Measurements from ENCODE around the gene AURKA. TPM values are rescaled to one million over a fixed set of nuclear protein-coding genes. Genes with fewer than 3 reads are reported as not detected.
A peak's percentile ranks its signal among the peaks of the same experiment; 100 is the strongest.
"Not testable (repeated sequence)": the region's sequence is repeated elsewhere in the genome, so short reads cannot be mapped to it uniquely, and the experiment has no call there.

AURKA gene
- total RNA-seq, 2 experiments from 2014 or later, result 97.5 to 100 TPM

DNA sequence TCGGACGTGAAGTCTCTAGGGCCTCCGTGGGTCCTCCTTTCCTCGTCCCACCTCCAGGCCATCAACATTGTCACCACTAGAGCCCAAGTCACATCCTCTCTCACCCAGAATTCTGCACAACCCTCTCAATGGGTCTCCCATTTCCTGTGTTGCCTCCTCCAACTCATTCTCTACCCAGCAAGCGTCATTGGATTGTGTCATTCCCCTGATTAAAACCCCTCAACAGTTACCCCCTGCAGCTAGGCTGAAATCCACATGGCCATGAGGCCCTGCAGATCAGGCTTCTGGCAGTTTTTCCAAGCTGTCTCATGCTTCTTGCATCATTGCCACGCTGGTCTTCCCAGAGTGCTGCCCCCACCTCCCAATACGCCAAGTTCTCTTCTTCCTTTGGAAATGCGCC lies 46.1 kb downstream of the AURKA start:
- ChIA-PET POLR2A (no interaction called here), CTCF (interaction anchor here (1.5 kb wide), 1 partner anchor 12 kb away, joined by 3 read pairs; no protein-coding TSS in a partner anchor)
- Mint-ChIP-seq H3K4me3 (no peak overlapping the region), H3K4me1 (ENCODE audit: low read depth) (peaks cover 9% of the 10 kb centered on the region), H3K27me3 (peaks cover 47% of the 10 kb centered on the region), H3K27ac (no peak overlapping the region), H3K36me3 (ENCODE audit: low read depth) (no peaks in the 10 kb centered on the region), H3K9me3 (no peaks in the 10 kb centered on the region)
- DNase-seq (no peak), ATAC-seq (no peak)
- intact Hi-C loops (cut with micrococcal nuclease), result no loop called here
- TF ChIP-seq, protein P1, sequence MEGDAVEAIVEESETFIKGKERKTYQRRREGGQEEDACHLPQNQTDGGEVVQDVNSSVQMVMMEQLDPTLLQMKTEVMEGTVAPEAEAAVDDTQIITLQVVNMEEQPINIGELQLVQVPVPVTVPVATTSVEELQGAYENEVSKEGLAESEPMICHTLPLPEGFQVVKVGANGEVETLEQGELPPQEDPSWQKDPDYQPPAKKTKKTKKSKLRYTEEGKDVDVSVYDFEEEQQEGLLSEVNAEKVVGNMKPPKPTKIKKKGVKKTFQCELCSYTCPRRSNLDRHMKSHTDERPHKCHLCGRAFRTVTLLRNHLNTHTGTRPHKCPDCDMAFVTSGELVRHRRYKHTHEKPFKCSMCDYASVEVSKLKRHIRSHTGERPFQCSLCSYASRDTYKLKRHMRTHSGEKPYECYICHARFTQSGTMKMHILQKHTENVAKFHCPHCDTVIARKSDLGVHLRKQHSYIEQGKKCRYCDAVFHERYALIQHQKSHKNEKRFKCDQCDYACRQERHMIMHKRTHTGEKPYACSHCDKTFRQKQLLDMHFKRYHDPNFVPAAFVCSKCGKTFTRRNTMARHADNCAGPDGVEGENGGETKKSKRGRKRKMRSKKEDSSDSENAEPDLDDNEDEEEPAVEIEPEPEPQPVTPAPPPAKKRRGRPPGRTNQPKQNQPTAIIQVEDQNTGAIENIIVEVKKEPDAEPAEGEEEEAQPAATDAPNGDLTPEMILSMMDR (IDR thresholded peaks at IDR 0.05), result no peak

DNA sequence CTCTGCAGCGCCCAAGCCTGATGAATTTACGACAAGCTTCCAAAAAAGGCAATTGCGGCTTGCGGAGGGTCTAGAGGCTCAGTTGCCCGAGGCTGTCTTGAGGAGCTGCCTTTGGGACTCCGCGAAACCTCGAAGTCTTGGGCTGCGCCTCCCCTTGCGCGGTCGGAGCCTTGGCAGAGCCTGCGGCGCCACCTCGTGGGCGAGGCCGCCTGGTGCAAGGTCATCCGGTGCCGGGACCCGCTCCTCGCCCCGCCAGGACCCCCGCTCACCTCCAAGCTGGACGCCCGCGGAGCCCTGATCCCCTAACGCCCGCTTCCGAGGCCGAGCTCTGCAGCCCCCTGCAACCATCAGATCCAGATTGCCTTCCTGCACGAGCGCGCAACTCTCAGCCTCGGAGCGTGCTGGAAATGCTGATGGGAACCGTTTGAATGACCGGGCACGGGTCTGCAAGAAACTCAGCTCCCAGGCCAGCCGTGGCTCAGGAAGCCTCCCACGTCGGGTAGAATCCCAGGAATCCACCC lies 48.1 kb downstream of the AURKA start:
- peak; percentile 71 for DNase-seq
- POLR2A ChIA-PET, result no interaction called here
- CTCF ChIA-PET, result interaction anchor here (0.6 to 3.5 kb wide), 14 partner anchors 9 to 206 kb away, joined by 3 to 22 read pairs (median 4); partner anchors contain the start of genes FAM210B and MC3R
- intact Hi-C loops (cut with micrococcal nuclease), result loop anchor here (5.0 kb wide), 1 partner anchor 97 kb away; the partner anchor contains the start of gene MC3R
- Mint-ChIP-seq H3K4me3 (no peak overlapping the region), H3K9me3 (no peaks in the 10 kb centered on the region), H3K36me3 (ENCODE audit: low read depth) (no peaks in the 10 kb centered on the region), H3K27ac (no peak overlapping the region), H3K27me3 (peaks cover 61% of the 10 kb centered on the region), H3K4me1 (ENCODE audit: low read depth) (peaks cover 9% of the 10 kb centered on the region)
- TF ChIP-seq, protein P1 (IDR thresholded peaks at IDR 0.05), result peak; percentile 71
- peak; percentile 90 for ATAC-seq

DNA sequence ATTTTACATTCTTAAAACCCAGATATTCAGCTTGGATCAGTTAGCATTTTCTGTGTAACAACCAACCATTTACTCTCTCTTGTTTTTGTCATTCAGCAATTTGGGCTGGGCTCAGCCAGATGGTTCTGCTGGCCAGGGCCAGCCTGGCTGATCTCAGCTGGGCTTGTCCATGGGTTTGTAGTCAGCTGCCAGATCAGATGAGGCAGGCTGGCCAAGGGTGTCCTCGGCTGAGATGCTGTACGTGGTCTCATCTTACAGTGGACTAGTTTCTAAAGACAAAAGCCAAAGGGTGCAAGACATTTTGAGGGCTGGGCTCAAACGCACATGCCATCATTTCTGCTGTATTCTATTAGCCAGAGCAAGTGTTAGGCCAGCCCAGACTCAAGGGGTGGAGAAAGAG lies 49.2 kb downstream of the AURKA start:
- ChIA-PET POLR2A (interaction anchor here (0.5 kb wide), 1 partner anchor 1428 kb away, joined by 4 read pairs; no protein-coding TSS in a partner anchor), CTCF (interaction anchor here (1.0 to 3.5 kb wide), 5 partner anchors 15 to 208 kb away, joined by 3 to 22 read pairs (median 12); partner anchors contain the start of genes FAM210B and MC3R)
- intact Hi-C loops (cut with micrococcal nuclease), result loop anchor here (5.0 kb wide), 1 partner anchor 95 kb away; the partner anchor contains the start of gene MC3R

DNA sequence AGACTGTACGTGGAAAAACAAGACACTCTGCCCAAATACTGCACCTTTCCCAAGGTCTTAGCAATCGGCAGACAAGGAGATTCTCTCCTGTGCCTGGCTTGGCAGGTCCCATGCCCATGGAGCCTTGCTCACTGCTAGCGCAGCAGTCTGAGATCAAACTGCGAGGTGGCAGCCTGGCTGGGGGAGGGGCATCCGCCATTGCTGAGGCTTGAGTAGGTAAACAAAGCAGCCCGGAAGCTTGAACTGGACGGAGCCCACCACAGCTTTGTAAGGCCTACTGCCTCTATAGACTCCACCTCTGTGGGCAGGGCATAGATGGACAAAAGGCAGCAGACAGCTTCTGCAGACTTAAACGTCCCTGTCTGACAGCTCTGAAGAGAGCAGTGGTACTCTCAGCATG lies 55.3 kb downstream of the AURKA start:
- H3K27ac Mint-ChIP-seq; H3K9me3 Mint-ChIP-seq; ATAC-seq; H3K4me3 Mint-ChIP-seq; H3K36me3 Mint-ChIP-seq (ENCODE audit: low read depth); DNase-seq; intact Hi-C loops (cut with micrococcal nuclease); H3K4me1 Mint-ChIP-seq (ENCODE audit: low read depth); CTCF ChIA-PET; POLR2A ChIA-PET: not testable (repeated sequence)
- H3K27me3 Mint-ChIP-seq, result peaks cover 36% of the 10 kb centered on the region

More for the DNA sequence above, 49.2 kb downstream of the AURKA start:
- H3K36me3 Mint-ChIP-seq (ENCODE audit: low read depth), result no peaks in the 10 kb centered on the region
- ATAC-seq, result no peak
- H3K4me3 Mint-ChIP-seq, result no peak overlapping the region
- no peak for DNase-seq
- H3K4me1 Mint-ChIP-seq (ENCODE audit: low read depth), result peaks cover 4% of the 10 kb centered on the region
- H3K27me3 Mint-ChIP-seq, result peaks cover 63% of the 10 kb centered on the region
- TF ChIP-seq, protein P1 (IDR thresholded peaks at IDR 0.05), result no peak
- H3K27ac Mint-ChIP-seq, result no peak overlapping the region
- H3K9me3 Mint-ChIP-seq, result no peaks in the 10 kb centered on the region

DNA sequence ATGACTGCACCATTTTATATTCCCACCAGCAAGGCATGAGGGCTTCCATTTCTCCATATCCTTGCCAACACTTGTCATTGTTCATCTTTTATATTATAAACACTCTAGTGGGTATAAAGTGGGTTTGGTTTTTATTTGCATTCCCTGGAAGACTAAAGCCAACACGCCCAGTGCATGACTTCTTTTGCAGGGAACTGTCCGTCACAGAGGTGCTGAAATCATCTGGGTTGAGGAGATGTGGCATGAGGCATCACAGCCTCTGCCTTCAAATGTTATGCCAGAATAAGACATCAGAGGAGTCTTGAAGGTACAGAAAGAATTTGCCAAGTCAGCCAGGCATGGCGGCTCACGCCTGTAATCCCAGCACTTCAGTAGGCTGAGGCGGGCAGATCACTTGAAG lies 63.2 kb downstream of the AURKA start:
- H3K9me3 Mint-ChIP-seq, result no peaks in the 10 kb centered on the region
- no peak overlapping the region for H3K27ac Mint-ChIP-seq
- CTCF ChIA-PET, result no interaction called here
- POLR2A ChIA-PET, result no interaction called here
- H3K36me3 Mint-ChIP-seq (ENCODE audit: low read depth), result no peaks in the 10 kb centered on the region
- TF ChIP-seq, protein P1 (IDR thresholded peaks at IDR 0.05), result no peak
- H3K27me3 Mint-ChIP-seq, result peaks cover 12% of the 10 kb centered on the region
- ATAC-seq (no peak), DNase-seq (peak; percentile 9)
- intact Hi-C loops (cut with micrococcal nuclease), result no loop called here
- H3K4me3 Mint-ChIP-seq, result no peak overlapping the region
- H3K4me1 Mint-ChIP-seq (ENCODE audit: low read depth), result no peaks in the 10 kb centered on the region
